Type B pancreatic cell (in vitro differentiated cells): ENCODE measurements around the gene BTBD17. TPM values are rescaled to one million over a fixed set of nuclear protein-coding genes. Genes with fewer than 3 reads are reported as not detected.

Experiments
- DNase-seq: peaks from one replicate; pipeline ENCODE4 v3.0.0; 2021; ENCODE audit warnings: mixed read lengths; ENCODE audit not compliant: unreplicated experiment; ENCODE audit errors: extremely low spot score
- H3K27ac Mint-ChIP-seq: 2 replicates; pipeline ENCODE4 v1.8.0; 2021; ENCODE audit warnings: mild to moderate bottlenecking, mixed read lengths
- H3K27me3 Mint-ChIP-seq: 2 replicates; pipeline ENCODE4 v1.8.0; 2021; ENCODE audit warnings: mixed read lengths
- H3K36me3 Mint-ChIP-seq: 2 replicates; pipeline ENCODE4 v1.8.0; 2021; ENCODE audit warnings: mixed read lengths
- H3K4me1 Mint-ChIP-seq: one replicate; pipeline ENCODE4 v1.8.0; 2021; ENCODE audit warnings: mixed read lengths; ENCODE audit not compliant: unreplicated experiment
- H3K4me3 Mint-ChIP-seq: 2 replicates; pipeline ENCODE4 v1.8.0; 2021; ENCODE audit warnings: mild to moderate bottlenecking, mixed read lengths
- H3K9me3 Mint-ChIP-seq: 2 replicates; pipeline ENCODE4 v1.8.0; 2021; ENCODE audit warnings: mixed read lengths
- total RNA-seq: library from RNA; stranded (reverse); gene quantifications from 2 replicates; pipeline ENCODE4 v1.2.1, GENCODE V29; 2021; ENCODE audit warnings: low replicate concordance
- TF ChIP-seq, protein P1 (sequence below): fragments of 200-600 bp; sonication (generic); conservative IDR thresholded peaks from 2 replicates; pipeline ENCODE4 v1.5.0; 2021; ENCODE audit warnings: antibody characterized with exemption, mild to moderate bottlenecking

The BTBD17 gene
- total RNA-seq, 1 donor from 2014 or later, result 5.2 TPM

GRCh38 chr17:74332017-74332650 lies 29.5 kb downstream of the BTBD17 start:
- no peak for DNase-seq
- no peak overlapping the region for H3K27ac Mint-ChIP-seq
- H3K9me3 Mint-ChIP-seq, result no peaks in the 10 kb centered on the region
- TF ChIP-seq, protein P1, sequence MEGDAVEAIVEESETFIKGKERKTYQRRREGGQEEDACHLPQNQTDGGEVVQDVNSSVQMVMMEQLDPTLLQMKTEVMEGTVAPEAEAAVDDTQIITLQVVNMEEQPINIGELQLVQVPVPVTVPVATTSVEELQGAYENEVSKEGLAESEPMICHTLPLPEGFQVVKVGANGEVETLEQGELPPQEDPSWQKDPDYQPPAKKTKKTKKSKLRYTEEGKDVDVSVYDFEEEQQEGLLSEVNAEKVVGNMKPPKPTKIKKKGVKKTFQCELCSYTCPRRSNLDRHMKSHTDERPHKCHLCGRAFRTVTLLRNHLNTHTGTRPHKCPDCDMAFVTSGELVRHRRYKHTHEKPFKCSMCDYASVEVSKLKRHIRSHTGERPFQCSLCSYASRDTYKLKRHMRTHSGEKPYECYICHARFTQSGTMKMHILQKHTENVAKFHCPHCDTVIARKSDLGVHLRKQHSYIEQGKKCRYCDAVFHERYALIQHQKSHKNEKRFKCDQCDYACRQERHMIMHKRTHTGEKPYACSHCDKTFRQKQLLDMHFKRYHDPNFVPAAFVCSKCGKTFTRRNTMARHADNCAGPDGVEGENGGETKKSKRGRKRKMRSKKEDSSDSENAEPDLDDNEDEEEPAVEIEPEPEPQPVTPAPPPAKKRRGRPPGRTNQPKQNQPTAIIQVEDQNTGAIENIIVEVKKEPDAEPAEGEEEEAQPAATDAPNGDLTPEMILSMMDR, result no peak
- peaks cover 9% of the 10 kb centered on the region for H3K4me1 Mint-ChIP-seq
- no peaks in the 10 kb centered on the region for H3K36me3 Mint-ChIP-seq
- no peak overlapping the region for H3K4me3 Mint-ChIP-seq
- peaks cover 16% of the 10 kb centered on the region for H3K27me3 Mint-ChIP-seq

DNA sequence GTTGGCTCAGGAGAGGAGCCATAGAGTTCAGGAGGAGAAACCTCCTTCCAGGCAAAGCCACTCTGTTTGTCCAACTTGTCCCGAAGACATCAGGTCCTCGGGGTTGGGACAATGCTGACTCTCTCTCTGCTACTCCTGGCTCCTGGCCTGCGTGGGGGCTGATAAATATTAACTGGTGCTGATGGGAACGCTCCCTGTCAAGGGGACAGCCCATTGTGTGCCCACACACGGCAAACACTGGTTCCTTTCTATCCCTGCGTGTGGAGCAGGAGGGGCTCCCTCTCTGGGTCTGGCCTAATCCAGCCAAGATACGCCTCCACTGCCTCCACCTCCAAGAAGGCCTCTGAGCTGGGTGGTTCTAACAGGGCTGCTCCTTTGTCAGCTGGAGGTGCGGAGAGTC lies 31.2 kb downstream of the BTBD17 start:
- peaks cover 22% of the 10 kb centered on the region for H3K27me3 Mint-ChIP-seq

GRCh38 chr17:74329378-74329777 lies 32.3 kb downstream of the BTBD17 start:
- H3K4me1 Mint-ChIP-seq, result peaks cover 16% of the 10 kb centered on the region
- TF ChIP-seq, protein P1, result no peak
- H3K27ac Mint-ChIP-seq, result no peak overlapping the region
- DNase-seq, result no peak
- H3K27me3 Mint-ChIP-seq, result peaks cover 33% of the 10 kb centered on the region
- H3K4me3 Mint-ChIP-seq, result no peak overlapping the region
- no peaks in the 10 kb centered on the region for H3K36me3 Mint-ChIP-seq
- no peaks in the 10 kb centered on the region for H3K9me3 Mint-ChIP-seq

More for the DNA sequence above, 31.2 kb downstream of the BTBD17 start:
- H3K4me1 Mint-ChIP-seq, result peaks cover 16% of the 10 kb centered on the region
- H3K27ac Mint-ChIP-seq, result no peak overlapping the region
- no peak for DNase-seq
- H3K4me3 Mint-ChIP-seq, result no peak overlapping the region
- H3K9me3 Mint-ChIP-seq, result no peaks in the 10 kb centered on the region
- H3K36me3 Mint-ChIP-seq, result no peaks in the 10 kb centered on the region
- TF ChIP-seq, protein P1, result no peak

- Mint-ChIP-seq H3K27ac (no peak overlapping the region), H3K27me3 (peaks cover 37% of the 10 kb centered on the region), H3K4me1 (peaks cover 16% of the 10 kb centered on the region), H3K36me3 (no peaks in the 10 kb centered on the region), H3K9me3 (no peaks in the 10 kb centered on the region), H3K4me3 (no peak overlapping the region)
- no peak for DNase-seq
- TF ChIP-seq, protein P1, result no peak
Measured at GRCh38 chr17:74328487-74328886, 33.2 kb downstream of the BTBD17 start.

DNA sequence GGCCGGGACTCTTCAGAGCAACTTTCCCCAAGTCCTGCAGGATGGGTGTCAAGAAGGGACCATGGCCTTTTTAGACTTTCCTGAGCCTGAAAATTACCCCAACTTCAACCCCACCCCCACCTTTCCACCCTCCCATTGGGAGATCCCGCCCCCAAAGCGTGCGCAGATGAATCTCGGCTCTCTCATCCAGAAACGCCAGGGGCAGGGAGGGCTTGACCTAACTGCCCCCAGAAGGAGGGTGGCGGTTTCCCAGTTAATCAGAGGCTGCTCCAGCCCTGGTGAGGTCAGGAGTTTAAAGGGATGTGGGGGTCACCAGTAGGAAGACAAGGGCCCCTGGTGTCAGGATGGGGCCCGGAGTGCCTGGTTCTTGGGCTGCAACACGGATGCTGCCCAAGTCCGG lies 35.2 kb downstream of the BTBD17 start:
- no peak for DNase-seq
- Mint-ChIP-seq H3K4me1 (peaks cover 10% of the 10 kb centered on the region), H3K36me3 (no peaks in the 10 kb centered on the region), H3K4me3 (peak overlapping the region; percentile 60), H3K27me3 (peaks cover 52% of the 10 kb centered on the region), H3K27ac (no peak overlapping the region), H3K9me3 (no peaks in the 10 kb centered on the region)
- TF ChIP-seq, protein P1, result no peak
